ENCODE measurements around the gene DDHD1.

Gene DDHD1

DNA sequence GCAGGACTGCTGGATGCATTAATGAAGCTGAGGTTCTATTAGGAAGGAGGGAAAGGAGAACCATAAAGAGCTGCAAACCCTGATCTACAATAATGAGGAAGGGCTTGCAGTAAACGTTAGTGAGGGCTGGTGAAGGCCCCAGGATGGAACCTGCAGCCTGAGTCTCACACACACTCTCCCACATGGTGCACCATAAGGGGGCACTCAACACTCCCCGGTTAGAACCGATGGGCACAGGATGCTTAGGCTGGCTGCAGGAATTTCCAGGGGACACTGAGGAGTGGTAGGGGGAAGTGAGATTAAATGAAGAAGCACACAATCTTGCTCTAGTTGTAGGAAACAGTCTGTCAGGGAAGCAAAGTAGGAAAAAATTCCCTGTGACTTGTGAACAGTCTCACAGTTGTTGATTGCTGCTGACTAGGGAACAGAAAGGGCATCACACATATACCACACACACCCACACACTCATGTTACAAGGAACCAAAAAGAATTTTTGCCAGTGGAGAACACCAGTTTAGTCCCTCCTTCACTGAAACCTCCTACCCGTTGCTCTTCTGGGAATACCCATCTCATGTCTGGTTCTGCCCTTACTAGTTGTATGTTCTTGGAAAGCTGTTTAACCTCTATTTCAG, 146.1 kb downstream of the DDHD1 start:
- H3K36me3 ChIP-seq (ENCODE audit: control insufficient read depth, insufficient read depth, low read length, severe bottlenecking) = no peaks in the 10 kb centered on the region

DNA sequence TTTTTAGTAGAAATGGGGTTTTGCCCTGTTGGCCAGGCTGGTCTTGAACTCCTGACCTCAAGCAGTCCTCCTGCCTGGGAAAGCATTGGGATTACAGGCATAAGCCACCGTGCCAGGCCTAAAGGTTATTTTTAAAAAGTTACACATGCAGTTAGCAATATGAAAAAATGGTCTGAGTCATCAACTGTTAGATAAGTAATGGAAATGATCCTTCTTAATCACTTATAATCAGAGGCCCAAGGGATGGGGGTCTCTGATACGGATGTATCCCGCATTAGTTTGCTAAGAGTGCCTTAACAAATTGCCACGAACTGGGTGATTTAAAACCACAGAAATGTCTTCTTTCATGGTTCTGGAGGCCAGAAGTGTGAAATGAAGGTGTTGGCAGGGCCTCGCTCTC, 148.1 kb downstream of the DDHD1 start:
- Histone ChIP-seq H3K9me3 (ENCODE audit: control insufficient read depth, low read length) (no peaks in the 10 kb centered on the region), H3K4me1 (ENCODE audit: control insufficient read depth, insufficient read depth, low read length) (peaks cover 20% of the 10 kb centered on the region), H3K27me3 (replicated peaks; ENCODE audit: control insufficient read depth, insufficient read depth, low read length) (no peaks in the 10 kb centered on the region), H3K36me3 (ENCODE audit: control insufficient read depth, insufficient read depth, low read length, severe bottlenecking) (no peaks in the 10 kb centered on the region), H3K4me3 (ENCODE audit: low read length) (no peak overlapping the region), H3K9ac (ENCODE audit: low read length) (no peak overlapping the region)
- no peak for DNase-seq (ENCODE audit: low read depth)

More for the DNA sequence above, 146.1 kb downstream of the DDHD1 start:
- Histone ChIP-seq H3K27me3 (replicated peaks; ENCODE audit: control insufficient read depth, insufficient read depth, low read length) (no peaks in the 10 kb centered on the region), H3K9ac (ENCODE audit: low read length) (no peak overlapping the region), H3K4me1 (ENCODE audit: control insufficient read depth, insufficient read depth, low read length) (peaks cover 31% of the 10 kb centered on the region), H3K9me3 (ENCODE audit: control insufficient read depth, low read length) (no peaks in the 10 kb centered on the region), H3K4me3 (ENCODE audit: low read length) (no peak overlapping the region)
- DNase-seq (ENCODE audit: low read depth) = no peak

DNA sequence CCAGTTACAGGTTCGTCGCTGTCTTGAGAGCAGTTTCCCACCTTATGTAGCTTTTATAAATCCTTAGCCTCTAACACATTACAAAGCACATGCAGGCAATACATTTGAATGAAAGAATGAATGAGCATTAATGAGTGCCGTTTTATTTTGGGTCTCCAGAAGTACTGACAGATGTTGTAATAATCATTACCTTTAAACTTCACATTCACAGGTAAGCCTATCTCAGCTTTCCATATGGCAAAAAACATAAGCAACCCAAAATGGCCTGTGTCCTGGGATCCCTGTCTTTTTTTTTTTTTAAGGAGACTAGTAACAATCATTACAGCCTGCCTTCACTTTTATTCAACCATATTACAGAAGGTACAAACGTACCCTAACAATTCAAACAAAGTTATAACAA, 149.3 kb downstream of the DDHD1 start:
- no peaks in the 10 kb centered on the region for H3K27me3 ChIP-seq (replicated peaks; ENCODE audit: control insufficient read depth, insufficient read depth, low read length)
- H3K4me3 ChIP-seq (ENCODE audit: low read length) = no peak overlapping the region
- DNase-seq (ENCODE audit: low read depth) = no peak
- H3K4me1 ChIP-seq (ENCODE audit: control insufficient read depth, insufficient read depth, low read length) = peaks cover 22% of the 10 kb centered on the region
- no peaks in the 10 kb centered on the region for H3K36me3 ChIP-seq (ENCODE audit: control insufficient read depth, insufficient read depth, low read length, severe bottlenecking)
- H3K9ac ChIP-seq (ENCODE audit: low read length) = no peak overlapping the region
- H3K9me3 ChIP-seq (ENCODE audit: control insufficient read depth, low read length) = no peaks in the 10 kb centered on the region

DNA sequence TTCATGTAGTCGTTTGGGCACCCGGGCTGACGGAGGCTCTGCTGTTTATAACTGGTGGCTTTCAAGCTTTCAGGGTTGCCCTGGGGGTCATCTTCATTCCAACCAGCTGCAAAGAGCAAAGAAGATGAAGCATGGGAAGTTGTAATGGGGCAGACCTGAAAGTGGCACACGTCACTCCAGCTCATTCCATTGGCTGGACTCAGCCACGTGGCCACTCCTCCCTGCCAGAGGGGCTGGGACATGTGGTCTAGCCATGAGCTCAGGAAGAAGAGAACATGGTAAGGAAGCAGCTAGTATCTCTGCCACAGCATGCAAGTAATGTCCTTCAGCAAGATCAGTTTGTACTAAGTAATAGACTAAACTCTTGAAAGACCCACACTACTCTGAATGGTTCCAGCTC, 150.5 kb downstream of the DDHD1 start:
- H3K27me3 ChIP-seq (replicated peaks; ENCODE audit: control insufficient read depth, insufficient read depth, low read length) = no peaks in the 10 kb centered on the region
- no peaks in the 10 kb centered on the region for H3K9me3 ChIP-seq (ENCODE audit: control insufficient read depth, low read length)
- H3K36me3 ChIP-seq (ENCODE audit: control insufficient read depth, insufficient read depth, low read length, severe bottlenecking) = no peaks in the 10 kb centered on the region
- peaks cover 30% of the 10 kb centered on the region for H3K4me1 ChIP-seq (ENCODE audit: control insufficient read depth, insufficient read depth, low read length)
- H3K4me3 ChIP-seq (ENCODE audit: low read length) = no peak overlapping the region
- H3K9ac ChIP-seq (ENCODE audit: low read length) = no peak overlapping the region
- no peak for DNase-seq (ENCODE audit: low read depth)

DNA sequence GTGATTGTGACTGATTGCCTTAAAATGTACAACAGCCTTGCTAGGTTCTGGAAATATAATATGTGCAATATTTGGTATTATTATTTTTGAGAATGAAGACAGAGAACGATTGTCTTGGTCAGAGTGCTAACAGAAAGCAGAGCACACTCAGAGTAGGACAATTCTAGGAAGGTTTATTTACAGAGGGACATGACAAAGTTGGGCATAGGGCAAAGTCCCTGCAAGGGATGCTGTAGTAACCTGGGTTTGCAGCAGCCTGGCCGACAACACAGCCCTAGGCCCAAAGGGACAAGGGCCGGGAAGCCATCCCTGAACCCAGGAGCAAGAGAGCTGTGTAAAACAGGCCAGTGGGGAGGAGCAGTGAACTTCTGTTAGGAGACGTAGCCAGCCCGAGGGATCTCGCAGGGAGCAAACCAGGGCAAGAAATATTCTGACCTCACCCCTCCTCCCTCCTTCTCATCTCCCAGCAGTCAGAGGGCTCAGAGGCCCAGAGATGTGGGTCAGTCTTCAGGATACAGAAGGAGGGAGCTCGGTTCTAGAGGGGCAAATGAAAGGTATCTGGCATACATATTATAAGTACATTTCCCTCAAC, 151.2 kb downstream of the DDHD1 start:
- H3K27me3 ChIP-seq (replicated peaks; ENCODE audit: control insufficient read depth, insufficient read depth, low read length) = no peaks in the 10 kb centered on the region
- DNase-seq (ENCODE audit: low read depth) = no peak
- H3K4me3 ChIP-seq (ENCODE audit: low read length) = no peak overlapping the region
- peaks cover 23% of the 10 kb centered on the region for H3K4me1 ChIP-seq (ENCODE audit: control insufficient read depth, insufficient read depth, low read length)
- H3K9ac ChIP-seq (ENCODE audit: low read length) = no peak overlapping the region
- H3K36me3 ChIP-seq (ENCODE audit: control insufficient read depth, insufficient read depth, low read length, severe bottlenecking) = no peaks in the 10 kb centered on the region
- no peaks in the 10 kb centered on the region for H3K9me3 ChIP-seq (ENCODE audit: control insufficient read depth, low read length)

DNA sequence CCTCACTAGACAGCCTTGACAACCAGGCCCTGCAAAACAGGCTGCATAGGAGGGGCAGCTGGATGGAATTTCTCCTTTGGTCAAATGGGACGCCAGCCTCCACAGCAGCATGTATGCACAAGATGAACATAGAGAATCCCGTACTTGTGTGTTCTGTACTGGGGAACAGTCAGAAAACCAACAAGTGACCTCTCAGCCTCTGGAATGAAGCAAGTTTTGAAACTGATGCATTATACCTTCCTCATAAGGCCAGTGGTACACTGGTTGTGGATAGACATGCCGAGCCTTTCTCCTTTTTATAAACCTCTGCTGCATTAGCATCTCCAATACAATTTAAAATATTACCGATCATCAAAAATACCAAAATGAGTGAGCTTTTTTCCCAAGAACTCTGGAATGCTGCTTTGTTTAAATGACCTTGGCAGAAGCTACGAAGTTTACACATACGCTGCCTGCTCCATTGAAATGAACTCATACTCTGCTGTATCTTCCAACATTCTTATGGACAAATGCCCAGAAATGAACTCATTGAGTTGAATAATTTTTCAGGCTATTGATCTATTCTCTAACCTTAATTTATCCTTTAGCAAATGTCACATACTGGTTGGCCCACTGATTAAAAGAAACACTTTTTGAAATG, 154.6 kb downstream of the DDHD1 start:
- H3K36me3 ChIP-seq (ENCODE audit: control insufficient read depth, insufficient read depth, low read length, severe bottlenecking) = no peaks in the 10 kb centered on the region
- H3K27me3 ChIP-seq (replicated peaks; ENCODE audit: control insufficient read depth, insufficient read depth, low read length) = no peaks in the 10 kb centered on the region
- H3K4me3 ChIP-seq (ENCODE audit: low read length) = peak overlapping the region; percentile 28
- peaks cover 23% of the 10 kb centered on the region for H3K4me1 ChIP-seq (ENCODE audit: control insufficient read depth, insufficient read depth, low read length)
- peak overlapping the region; percentile 49 for H3K9ac ChIP-seq (ENCODE audit: low read length)
- peak; percentile 74 for DNase-seq (ENCODE audit: low read depth)
- no peaks in the 10 kb centered on the region for H3K9me3 ChIP-seq (ENCODE audit: control insufficient read depth, low read length)

DNA sequence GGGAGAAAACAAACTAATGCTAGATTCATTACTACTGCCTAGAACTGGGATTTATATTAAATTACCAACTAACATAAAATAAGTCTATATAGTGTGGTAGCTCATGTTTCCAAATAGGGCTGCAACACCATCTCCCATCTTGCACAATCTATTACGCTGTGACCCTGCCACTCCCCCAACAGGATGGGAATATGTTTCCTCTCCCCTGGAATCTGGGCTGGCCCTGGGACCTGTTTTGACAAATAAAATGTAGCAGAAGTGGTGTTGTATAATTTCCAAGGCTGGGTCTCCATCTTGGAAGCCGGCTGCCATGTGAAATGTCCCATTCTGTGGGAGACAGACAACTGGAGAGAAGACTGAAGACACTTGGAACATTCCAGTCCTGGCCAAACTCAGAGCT, 156.6 kb downstream of the DDHD1 start:
- Histone ChIP-seq H3K4me1 (ENCODE audit: control insufficient read depth, insufficient read depth, low read length) (peaks cover 19% of the 10 kb centered on the region), H3K9me3 (ENCODE audit: control insufficient read depth, low read length) (no peaks in the 10 kb centered on the region), H3K9ac (ENCODE audit: low read length) (no peak overlapping the region), H3K36me3 (ENCODE audit: control insufficient read depth, insufficient read depth, low read length, severe bottlenecking) (no peaks in the 10 kb centered on the region), H3K27me3 (replicated peaks; ENCODE audit: control insufficient read depth, insufficient read depth, low read length) (no peaks in the 10 kb centered on the region), H3K4me3 (ENCODE audit: low read length) (no peak overlapping the region)
- no peak for DNase-seq (ENCODE audit: low read depth)

DNA sequence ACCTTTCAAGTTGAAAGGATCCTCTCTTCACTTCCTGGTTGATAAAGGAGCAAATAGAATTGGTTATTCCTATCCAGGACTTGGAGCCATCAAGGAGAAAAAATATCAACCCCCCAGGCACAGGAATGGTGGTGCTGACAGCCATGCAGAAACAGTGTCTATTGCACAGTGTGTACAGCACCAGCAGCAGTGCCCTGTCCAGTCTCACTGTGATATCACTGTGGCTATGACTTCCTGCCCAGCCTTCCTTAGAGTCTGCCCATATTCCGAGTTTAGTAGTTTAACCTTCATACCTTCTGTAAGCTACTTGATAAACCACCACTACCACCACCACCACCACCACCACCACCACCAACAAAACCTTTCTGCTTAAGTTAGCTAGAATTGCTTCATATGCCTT, 157.1 kb downstream of the DDHD1 start:
- H3K9ac ChIP-seq (ENCODE audit: low read length) = no peak overlapping the region
- no peaks in the 10 kb centered on the region for H3K9me3 ChIP-seq (ENCODE audit: control insufficient read depth, low read length)
- H3K4me3 ChIP-seq (ENCODE audit: low read length) = no peak overlapping the region
- peaks cover 19% of the 10 kb centered on the region for H3K4me1 ChIP-seq (ENCODE audit: control insufficient read depth, insufficient read depth, low read length)
- no peaks in the 10 kb centered on the region for H3K36me3 ChIP-seq (ENCODE audit: control insufficient read depth, insufficient read depth, low read length, severe bottlenecking)
- no peaks in the 10 kb centered on the region for H3K27me3 ChIP-seq (replicated peaks; ENCODE audit: control insufficient read depth, insufficient read depth, low read length)
- no peak for DNase-seq (ENCODE audit: low read depth)

DNA sequence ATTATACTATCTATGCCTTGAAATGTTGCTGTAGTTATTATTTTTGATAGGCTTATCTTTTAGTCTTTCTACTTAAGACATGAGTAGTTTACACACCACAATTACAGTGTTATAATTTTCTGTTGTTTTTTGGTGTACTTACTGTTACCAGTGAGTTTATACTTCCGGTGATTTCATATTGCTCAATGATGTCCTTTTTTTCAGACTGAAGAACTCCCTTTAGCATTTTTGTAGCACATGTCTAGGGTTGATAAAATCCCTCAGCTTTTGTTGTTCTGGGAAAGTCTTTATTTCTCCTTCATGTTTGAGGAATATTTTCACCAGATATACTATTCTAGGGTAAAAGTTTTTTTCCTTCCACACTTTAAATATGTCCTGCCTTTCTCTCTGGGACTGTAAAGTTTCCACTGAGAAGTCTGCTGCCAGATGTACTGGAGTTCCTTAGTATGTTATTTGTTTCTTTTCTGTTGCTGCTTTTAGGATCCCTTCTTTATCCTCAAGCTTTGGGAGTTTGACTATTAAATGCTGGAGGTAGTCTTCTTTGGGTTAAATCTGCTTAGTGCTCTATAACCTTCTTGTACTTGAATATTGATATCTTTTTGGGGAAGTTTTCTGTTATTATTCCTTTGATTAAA, 160.8 kb downstream of the DDHD1 start:
- H3K9ac ChIP-seq (ENCODE audit: low read length) = no peak overlapping the region
- H3K4me1 ChIP-seq (ENCODE audit: control insufficient read depth, insufficient read depth, low read length) = peaks cover 7% of the 10 kb centered on the region
- DNase-seq (ENCODE audit: low read depth) = peak; percentile 46
- H3K27me3 ChIP-seq (replicated peaks; ENCODE audit: control insufficient read depth, insufficient read depth, low read length) = no peaks in the 10 kb centered on the region
- H3K36me3 ChIP-seq (ENCODE audit: control insufficient read depth, insufficient read depth, low read length, severe bottlenecking) = no peaks in the 10 kb centered on the region
- H3K9me3 ChIP-seq (ENCODE audit: control insufficient read depth, low read length) = no peaks in the 10 kb centered on the region
- no peak overlapping the region for H3K4me3 ChIP-seq (ENCODE audit: low read length)

DNA sequence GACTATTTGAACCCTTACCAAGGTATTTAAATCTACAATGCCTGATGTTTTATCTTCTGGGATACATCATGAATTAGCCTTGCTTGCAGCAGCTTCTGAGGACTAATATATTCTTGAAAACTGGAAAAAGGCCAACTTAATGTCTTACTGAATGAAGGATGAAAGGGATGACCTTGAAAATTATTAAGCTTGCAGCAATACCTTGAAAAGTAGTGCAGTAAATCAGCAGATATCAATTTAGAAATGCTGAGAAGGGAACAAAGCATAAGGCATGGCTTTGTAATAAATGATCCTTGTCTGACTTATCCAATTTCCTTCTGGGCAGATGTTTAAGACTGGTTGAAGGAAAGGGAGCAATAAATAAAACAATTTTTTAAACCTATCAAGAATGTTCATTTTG, 165.0 kb downstream of the DDHD1 start:
- Histone ChIP-seq H3K9ac (ENCODE audit: low read length) (no peak overlapping the region), H3K9me3 (ENCODE audit: control insufficient read depth, low read length) (no peaks in the 10 kb centered on the region), H3K4me1 (ENCODE audit: control insufficient read depth, insufficient read depth, low read length) (peaks cover 7% of the 10 kb centered on the region), H3K4me3 (ENCODE audit: low read length) (no peak overlapping the region), H3K36me3 (ENCODE audit: control insufficient read depth, insufficient read depth, low read length, severe bottlenecking) (no peaks in the 10 kb centered on the region), H3K27me3 (replicated peaks; ENCODE audit: control insufficient read depth, insufficient read depth, low read length) (no peaks in the 10 kb centered on the region)
- DNase-seq (ENCODE audit: low read depth) = no peak

DNA sequence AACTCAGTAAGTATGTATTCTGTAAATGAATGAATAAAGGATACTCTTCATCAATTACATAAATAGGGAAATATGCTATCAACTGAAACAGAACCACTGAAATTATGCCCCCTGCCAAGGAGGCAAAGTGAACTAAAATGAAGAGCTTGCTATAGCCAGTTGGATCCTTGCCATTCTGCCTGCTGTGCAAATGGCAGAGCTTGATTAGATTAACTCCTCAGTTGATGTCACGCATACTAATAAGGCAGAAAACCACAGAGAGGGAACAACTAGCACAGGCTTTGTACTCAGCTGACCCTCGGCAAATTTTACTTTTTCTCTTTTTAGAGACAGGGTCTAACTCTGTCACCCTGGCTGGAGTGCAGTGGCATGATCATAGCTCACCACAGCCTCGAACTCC, 165.6 kb downstream of the DDHD1 start:
- Histone ChIP-seq H3K9me3 (ENCODE audit: control insufficient read depth, low read length) (no peaks in the 10 kb centered on the region), H3K9ac (ENCODE audit: low read length) (no peak overlapping the region), H3K27me3 (replicated peaks; ENCODE audit: control insufficient read depth, insufficient read depth, low read length) (no peaks in the 10 kb centered on the region), H3K4me3 (ENCODE audit: low read length) (no peak overlapping the region), H3K4me1 (ENCODE audit: control insufficient read depth, insufficient read depth, low read length) (peaks cover 5% of the 10 kb centered on the region), H3K36me3 (ENCODE audit: control insufficient read depth, insufficient read depth, low read length, severe bottlenecking) (no peaks in the 10 kb centered on the region)
- no peak for DNase-seq (ENCODE audit: low read depth)

Measured in adipocyte (in vitro differentiated cells).